Activated effector memory CD4-positive, alpha-beta T cell treated with Interleukin-2 at 50 U/mL for 16 hours (primary cell): Measurements from ENCODE around the gene PITPNB.

Source experiments
- DNase-seq: peaks from one replicate; pipeline ENCODE4 v3.0.0-alpha.2; 2020

PITPNB gene

DNA sequence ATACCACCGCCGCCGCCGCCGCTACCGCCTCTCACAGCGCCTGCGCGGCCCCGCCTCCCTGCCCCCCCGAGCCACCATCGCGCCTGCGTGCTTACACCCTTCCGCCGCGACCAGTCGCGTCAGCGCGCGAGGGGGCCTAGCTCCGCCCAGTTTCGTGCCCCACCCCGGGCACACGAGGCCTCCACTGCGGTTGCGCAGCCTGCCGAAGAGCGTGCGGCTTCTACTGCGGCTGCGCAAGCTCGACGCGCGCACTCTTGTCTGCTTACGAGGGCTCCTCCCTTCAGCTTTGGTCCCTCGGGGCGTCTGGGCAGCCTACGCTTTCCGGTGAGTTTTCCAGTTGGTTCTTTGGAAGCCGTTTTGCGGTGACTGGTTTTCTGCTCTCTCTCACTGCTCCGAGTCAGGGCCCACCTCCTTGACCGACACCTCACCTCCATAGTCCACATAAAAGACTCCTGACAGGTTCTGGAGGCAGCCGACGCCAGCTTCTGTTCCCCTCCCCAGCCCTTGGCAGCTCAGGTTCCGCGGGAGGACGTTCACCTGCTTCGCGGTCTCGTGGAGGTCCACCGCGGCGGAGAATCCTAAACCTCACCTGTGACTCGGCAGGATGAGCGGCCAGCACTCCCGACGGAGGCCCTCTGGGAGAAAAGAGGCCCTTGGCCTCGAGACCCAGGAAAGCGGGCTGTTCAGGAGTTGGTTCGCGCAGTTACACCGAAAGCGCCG lies at the start of gene PITPNB:
Gene PITPNB (minus strand): TSS at position 35 of the 720 bp plus-strand sequence. CDS start 65 bp downstream, outside the sequence.
- peak; percentile 98 for DNase-seq

GRCh38 chr22:27966168-27967064 lies 47.4 kb upstream of the PITPNB start:
- DNase-seq, result no peak

GRCh38 chr22:27962268-27963044 lies 43.4 kb upstream of the PITPNB start:
- DNase-seq, result no peak

DNA sequence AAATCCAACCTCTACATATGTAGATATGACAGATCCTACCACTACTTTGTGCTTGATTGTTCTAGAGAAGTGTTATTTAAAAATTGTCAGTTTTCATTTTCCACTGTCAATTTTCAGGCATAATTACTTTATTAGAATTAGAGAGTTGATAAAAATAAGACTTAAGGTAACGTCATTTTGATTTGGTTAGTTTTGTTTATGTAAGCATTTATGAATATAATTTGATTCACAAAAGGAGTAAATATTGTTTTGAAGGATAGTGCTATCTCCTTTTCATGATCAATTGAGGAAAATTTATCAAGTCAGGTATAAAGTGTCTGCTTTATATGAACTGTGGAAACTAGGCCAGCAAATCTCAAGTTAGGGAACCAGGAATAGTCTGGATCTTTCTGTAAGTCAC lies 42.6 kb upstream of the PITPNB start:
- DNase-seq, result no peak

DNA sequence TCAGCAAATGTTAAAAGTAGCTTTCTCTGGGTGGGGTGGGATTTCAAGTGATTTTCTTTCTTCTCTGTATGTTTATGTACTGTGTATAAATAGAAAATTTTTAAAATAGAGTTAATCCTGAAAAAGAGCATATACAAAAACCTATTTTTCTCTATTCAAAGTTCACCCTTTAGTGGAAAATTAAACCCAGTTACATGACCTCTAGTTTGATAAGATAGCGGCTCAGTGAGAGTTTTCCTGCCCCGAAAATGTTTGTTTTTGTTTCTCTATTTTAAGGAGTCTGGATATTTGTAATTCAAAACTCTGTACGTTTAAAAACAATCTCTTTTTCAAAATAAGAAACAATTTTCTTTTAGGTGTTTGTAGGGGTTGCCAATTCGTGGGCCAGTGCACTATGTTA lies 42.1 kb upstream of the PITPNB start:
- no peak for DNase-seq

DNA sequence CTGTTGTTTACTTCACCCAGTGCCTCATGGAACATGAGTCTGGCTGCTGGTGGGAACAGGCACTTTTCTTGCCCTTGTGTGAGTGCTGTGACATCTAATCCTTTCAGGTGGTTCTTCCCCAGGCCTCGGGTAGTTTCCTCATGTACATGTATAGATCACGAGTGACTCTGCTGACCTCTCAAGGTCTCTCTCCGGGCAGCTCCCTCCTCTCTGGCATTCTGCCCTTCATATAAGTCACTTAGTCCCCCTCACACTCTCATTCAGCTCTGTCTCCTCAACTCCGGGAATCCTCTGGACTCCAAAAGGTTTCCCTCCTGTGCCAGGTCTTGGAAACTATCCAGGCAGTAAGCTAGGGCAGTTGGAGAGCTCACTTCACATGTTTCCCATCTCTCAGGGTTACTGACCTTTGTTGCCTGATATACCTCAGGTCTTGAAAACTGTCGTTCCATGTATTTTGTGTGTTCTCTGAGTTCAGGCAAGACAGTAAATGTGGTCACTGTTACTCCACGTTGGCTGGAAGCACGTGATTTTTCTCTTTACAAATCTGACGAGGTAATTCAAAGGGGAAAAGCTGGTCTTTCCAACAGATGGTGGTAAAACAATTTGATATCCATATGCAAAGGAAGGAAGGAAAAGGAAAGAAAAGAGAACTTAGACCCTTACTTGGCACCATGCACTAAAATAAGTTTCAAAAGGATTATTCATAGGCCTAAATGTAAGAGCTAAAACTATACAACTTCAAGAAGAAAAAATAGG lies 40.5 kb upstream of the PITPNB start:
- DNase-seq, result no peak

DNA sequence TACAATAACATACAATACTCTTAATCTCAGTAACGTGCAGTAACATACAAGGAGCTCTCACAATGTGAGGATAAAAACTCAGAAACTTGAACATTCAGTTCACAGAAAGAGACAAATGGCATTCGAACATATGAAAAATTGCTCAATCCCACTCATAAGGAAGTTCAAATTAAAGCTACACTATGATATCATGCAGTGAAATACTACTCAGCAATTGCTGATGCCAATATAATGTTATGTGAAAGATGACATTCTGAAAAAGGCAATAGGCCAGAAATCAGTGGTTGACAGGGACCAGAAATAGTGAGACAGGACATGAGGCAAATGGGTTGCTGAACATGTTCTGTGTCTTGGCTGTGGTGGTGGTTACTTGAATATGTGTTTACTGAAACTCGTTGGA lies 33.7 kb upstream of the PITPNB start:
- DNase-seq, result no peak

DNA sequence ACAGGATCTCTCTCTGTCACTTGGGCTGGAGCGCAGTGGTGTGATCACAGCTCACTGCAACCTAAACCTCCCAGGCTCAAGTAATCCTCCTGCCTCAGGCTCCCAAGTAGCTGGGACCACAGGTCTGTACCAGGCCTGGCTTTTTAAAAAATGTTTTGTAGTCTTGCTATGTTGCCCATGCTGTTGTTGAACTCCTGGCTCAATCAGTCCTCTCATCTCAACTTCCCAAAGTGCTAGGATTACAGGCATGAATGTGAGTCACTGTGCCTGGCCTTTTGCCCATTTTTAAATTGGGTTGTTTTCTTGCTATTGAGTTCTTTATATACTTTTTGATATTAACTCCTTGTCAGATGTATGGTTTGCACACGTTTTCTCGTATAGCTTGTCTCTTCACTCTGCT lies 33.0 kb upstream of the PITPNB start:
- no peak for DNase-seq

DNA sequence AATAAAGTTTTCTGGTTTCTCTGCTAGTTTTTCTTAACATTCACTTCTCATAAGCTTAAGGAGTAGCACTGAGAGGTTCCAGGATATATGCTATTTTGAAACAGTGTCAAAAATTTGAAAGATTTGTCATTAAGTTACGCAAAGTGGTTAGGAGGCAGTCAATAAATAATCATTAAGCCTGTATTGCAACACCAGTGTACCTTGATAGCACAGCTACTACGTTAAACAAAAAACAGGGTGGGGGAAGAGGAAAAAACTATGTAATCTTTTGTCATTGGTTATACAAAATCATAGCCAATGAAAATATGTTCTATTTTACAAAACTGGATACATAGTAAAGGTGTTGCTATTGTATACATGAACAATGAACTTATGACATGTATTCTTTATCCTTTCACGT lies 30.4 kb upstream of the PITPNB start:
- no peak for DNase-seq

DNA sequence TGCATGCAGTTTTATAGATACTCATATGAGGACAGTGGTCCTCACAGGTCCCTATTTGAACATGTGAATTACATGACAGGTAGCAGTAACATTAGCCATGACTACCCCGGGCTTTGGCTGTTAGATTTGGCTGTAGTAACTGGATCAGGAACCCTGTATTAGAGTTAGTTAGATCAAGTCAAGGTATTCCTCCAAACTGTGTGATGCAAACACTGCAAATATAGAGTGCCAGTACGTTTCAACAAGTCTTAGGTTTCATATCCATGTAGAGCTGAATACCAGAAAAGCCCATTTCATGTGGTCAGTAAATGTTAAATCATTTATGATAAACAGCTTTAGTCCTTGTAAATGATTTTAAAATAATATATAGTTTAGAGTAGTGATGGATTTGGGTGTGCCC lies 29.5 kb upstream of the PITPNB start:
- DNase-seq, result no peak

DNA sequence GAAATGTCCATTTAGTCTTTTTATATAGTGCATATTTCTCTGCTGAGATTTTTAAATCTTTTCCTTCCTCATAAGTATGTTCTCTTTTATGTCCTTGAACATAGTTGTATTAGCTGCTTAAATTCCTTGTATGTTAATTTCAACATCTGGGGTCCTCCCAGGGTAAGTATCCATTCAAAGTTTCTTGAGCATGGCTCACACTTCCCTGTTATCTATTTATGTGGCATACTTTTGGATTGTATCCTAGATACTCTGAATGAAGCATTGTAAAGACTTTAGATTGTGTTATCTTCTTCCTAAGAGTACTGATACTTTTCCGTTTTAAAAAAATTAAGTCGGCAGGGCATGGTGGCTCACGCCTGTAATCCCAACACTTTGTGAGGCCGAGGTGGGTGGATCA lies 28.4 kb upstream of the PITPNB start:
- DNase-seq, result no peak

DNA sequence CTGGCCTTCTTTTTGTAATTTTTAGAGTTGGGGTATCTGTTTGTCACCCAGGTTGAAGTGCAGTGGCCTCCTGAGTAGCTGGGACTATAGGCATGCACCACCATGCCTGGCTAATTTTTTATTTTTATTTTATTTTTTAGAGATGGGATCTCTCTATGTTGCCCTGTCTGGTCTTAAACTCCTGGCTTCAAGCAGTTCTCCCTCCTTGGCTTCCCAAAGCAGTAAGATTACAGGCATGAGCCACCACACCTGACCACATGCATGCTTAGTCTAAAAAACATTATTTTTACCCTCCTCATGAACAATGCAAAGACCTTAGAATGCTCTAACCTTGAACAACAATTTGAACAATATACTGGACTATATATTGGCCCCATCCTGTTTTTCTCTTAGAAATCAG lies 22.1 kb upstream of the PITPNB start:
- no peak for DNase-seq

- DNase-seq, result no peak
Measured at GRCh38 chr22:27937453-27937852, 18.4 kb upstream of the PITPNB start.

GRCh38 chr22:27935897-27936296 lies 16.8 kb upstream of the PITPNB start:
- no peak for DNase-seq

- no peak for DNase-seq
Measured at GRCh38 chr22:27934069-27934468, 15.0 kb upstream of the PITPNB start.

- DNase-seq, result no peak
Measured at GRCh38 chr22:27933186-27933983, 14.3 kb upstream of the PITPNB start.

GRCh38 chr22:27930331-27931060 lies 11.4 kb upstream of the PITPNB start:
- DNase-seq, result no peak

GRCh38 chr22:27927608-27928007 lies 8.6 kb upstream of the PITPNB start:
- no peak for DNase-seq

DNA sequence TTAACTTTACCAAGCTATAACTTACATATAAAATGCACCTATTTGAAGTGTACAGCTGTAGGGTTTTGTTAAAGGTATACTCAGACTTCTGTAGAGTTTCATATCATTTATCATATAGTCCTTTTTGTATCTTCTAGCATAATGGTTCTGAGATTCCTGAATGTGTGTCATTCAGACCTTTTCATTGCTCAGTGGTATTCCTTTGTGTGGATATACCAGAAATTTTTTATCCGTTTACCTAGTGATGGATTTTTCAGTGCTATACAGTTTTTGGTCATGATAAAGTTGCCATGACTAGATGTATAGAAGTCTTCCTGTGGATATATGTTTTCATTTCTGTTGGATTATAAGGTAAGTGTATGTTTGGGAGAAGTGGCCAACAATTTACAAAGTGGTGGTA lies 6.3 kb upstream of the PITPNB start:
- no peak for DNase-seq

- DNase-seq, result no peak
Measured at GRCh38 chr22:27919942-27920755, 1.1 kb upstream of the PITPNB start.
